ENCODE results near the gene MIEF1.

MIEF1 gene

DNA sequence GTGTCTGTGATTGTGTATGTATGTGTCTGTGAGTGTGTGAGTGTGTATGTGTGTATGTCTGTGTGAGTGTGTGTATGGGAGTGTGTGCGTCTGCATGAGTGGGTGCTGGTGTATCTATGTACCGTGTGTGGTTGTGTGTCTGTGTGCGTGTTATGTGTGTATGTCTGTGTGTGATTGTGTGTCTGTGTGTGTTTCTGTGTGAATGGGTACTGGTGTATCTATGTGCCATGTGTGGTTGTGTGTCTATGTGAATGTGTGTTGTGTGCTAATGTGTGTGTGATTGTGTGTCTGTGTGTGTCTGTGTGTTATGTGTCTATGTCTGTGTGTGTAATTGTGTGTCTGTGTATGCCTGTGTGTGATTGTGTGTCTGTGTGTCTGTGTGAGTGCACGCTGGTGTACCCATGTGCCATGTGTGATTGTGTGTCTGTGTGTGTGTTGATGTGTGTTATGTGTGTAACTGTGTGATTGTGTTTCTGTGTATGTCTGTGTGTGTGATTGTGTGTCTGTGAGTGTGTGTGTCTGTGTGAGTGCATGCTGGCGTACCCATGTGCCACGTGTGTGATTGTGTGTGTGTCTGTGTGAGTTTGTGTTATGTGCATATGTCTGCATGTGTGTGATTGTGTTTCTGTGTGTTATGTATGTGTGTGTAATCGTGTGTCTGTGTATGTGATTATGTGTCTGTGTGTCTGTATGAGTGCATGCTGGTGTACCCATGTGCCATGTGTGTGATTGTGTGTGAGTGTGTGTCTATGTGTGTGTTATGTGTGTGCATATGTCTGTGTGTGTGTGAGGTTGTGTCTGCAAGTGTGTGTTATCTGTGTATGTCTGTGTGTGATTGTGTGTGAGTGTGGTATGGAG lies 61.7 kb downstream of the MIEF1 start:
- no peak for DNase-seq

DNA sequence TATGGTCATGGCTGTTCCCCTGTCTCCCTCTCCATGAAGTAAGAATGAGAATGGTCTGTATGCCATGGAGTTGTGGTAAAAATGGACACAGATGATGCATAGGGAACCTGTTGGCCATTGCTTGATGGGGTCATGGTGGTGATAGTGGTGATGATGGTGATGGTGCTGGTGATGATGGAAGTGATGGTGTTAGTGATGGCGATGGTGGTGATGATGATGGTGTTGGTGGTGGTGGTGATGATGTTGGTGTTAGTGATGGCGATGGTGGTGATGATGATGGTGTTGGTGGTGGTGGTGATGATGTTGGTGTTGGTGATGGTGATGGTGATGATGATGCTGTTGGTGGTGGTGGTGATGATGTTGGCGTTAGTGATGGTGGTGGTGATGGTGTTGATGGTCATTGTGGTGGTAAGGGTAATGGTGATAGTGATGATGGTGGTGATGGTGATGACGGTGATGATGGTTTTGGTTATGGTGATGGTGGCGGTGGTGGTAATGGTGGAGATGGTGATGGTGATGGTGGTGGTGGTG lies 63.4 kb downstream of the MIEF1 start:
- DNase-seq: no peak

DNA sequence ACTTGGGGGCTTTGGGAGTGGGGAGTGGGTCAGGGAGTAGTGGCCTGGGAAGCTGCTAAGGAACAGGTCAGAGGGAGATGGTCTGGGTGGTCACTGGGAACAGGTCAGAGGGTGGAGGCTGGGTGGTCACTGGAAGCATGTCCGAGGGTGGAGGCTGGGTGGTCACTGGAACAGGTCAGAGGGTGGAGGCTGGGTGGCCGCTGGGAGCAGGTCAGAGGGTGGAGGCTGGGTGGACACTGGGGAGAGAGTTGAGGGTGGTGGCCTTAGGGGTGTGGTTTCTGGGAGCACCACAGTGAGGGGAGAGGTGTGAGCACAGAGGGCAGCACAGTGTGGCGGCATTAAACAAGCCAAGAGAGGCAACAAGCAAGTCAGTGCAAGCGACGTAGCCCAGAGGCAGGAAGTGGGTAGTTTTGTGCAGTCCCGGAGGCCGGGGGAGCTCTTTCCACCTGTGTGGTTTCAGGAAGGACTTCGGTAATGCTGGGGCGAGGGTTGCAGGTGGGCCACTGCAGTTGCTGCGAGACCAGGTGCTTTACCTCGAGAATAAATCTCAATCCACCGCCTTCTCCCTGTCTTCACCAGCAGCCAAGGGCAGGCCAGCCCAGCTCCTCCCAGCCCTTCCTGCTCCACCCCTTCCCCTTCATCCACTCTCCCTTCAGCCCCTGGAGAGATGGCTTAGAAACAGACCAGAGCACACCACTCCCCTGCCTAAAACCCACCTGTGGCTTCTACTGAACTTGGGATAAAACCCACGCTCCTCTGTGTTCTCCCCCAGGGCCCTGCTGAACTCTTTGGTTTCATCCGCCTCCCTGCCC lies 65.3 kb downstream of the MIEF1 start:
- DNase-seq: peak; percentile 53
